Cardiac fibroblast (primary cell): ENCODE data around the gene CCDC197.

Experiments used
- DNase-seq, 2 donors: peaks; one replicate each; pipeline versions ENCODE4 v3.0.0 to v3.0.0-alpha.2; 2010; ENCODE audit warnings: low read depth in 2 of 2
- H3K4me3 ChIP-seq, 2 donors: replicated peaks in 1 of 2; 1 replicate in 1 of 2; 2 replicates in 1 of 2; pipeline ENCODE4 v1.5.1; 2011; ENCODE audit warnings: low read depth in 2 of 2, low read length in 2 of 2, mild to moderate bottlenecking in 2 of 2, moderate library complexity in 1 of 2
- TF ChIP-seq, protein P1 (sequence below): IDR thresholded peaks from one replicate; pipeline ENCODE4 v1.5.1; 2011; ENCODE audit warnings: low read depth, mild to moderate bottlenecking, low read length, inconsistent platforms

CCDC197 gene

GRCh38 chr14:94045563-94046345, 48.7 kb downstream of the CCDC197 start:
- H3K4me3 ChIP-seq: no peak overlapping the region
- TF ChIP-seq, protein P1, sequence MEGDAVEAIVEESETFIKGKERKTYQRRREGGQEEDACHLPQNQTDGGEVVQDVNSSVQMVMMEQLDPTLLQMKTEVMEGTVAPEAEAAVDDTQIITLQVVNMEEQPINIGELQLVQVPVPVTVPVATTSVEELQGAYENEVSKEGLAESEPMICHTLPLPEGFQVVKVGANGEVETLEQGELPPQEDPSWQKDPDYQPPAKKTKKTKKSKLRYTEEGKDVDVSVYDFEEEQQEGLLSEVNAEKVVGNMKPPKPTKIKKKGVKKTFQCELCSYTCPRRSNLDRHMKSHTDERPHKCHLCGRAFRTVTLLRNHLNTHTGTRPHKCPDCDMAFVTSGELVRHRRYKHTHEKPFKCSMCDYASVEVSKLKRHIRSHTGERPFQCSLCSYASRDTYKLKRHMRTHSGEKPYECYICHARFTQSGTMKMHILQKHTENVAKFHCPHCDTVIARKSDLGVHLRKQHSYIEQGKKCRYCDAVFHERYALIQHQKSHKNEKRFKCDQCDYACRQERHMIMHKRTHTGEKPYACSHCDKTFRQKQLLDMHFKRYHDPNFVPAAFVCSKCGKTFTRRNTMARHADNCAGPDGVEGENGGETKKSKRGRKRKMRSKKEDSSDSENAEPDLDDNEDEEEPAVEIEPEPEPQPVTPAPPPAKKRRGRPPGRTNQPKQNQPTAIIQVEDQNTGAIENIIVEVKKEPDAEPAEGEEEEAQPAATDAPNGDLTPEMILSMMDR: no peak
- no peak for DNase-seq

- no peak for DNase-seq
- TF ChIP-seq, protein P1: no peak
- H3K4me3 ChIP-seq: no peak overlapping the region
These were observed 49.7 kb downstream of the CCDC197 start for GRCh38 chr14:94046696-94047250.

- H3K4me3 ChIP-seq: no peak overlapping the region
- TF ChIP-seq, protein P1: no peak
- DNase-seq: no peak
These were observed 50.5 kb downstream of the CCDC197 start for GRCh38 chr14:94047581-94047980.

DNA sequence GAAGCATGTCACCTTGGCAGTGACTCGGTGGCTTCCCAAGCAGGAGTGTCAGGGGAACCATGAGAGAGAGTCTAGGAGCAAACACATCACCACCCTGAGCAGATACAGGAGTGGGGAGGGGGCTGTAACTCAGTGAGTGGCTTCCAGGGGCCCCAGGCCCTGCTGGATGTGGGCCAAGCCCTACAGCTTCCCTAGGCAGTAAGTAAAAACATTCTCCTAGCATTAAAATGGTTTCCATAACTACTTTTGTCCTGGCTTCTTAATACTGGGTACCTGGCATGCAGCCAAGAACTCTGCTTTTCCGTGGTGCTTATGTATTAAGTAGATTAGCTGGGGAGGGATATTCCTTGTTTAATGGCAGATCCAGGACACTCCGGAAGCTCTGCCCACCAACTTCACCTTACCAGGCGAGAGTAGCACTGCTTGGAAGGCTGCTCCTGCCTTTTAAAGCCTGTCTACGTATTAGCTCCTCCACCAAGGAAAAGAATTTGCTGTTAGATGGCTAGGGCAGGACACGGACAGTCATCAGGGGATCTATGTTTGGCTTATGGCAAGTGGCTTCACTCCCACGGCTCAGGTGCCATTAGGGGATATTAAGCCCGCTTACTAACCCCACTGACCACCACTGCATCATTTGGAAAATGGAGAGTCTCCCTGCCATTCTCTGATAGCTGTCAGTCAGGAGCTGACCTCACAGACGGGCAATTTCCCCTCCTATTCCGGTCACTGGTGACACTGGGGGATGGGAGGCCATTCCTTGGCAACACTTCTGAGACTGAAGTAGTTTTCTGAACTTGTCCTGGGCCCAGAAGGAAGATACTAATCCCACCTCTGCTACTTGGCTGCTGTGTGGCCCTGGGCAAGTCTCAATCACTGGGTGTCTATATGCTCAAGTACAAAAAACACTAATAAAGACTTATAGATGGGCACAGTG, 51.9 kb downstream of the CCDC197 start:
- H3K4me3 ChIP-seq: no peak overlapping the region
- TF ChIP-seq, protein P1: no peak
- DNase-seq: no peak

DNA sequence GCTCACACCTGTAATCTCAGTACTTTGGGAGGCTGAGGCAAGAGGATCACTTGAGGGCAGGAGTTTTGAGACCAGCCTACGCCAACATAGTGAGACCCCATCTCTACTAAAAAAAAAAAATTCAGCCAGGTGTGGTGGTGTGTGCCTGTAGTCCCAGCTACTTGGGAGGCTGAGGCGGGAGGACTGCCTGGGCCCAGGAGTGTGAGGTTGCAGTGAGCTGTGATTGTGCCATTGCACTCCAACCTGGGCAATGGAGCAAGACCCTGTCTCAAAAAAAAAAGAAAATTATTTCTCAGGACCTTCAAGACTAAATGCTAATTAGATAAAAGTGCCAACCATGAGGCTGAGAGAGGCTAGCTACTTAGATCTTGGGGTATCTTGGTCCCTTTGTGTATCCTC, 52.5 kb downstream of the CCDC197 start:
- no peak for DNase-seq
- TF ChIP-seq, protein P1: no peak
- H3K4me3 ChIP-seq: no peak overlapping the region

GRCh38 chr14:94050231-94050880, 53.3 kb downstream of the CCDC197 start:
- no peak overlapping the region for H3K4me3 ChIP-seq
- no peak for DNase-seq
- TF ChIP-seq, protein P1: no peak
